Lower leg skin (tissue), 4 donors: ENCODE data around the gene STAMBPL1. TPM values are rescaled to one million over a fixed set of nuclear protein-coding genes. Genes with fewer than 3 reads are reported as not detected.

Source experiments
- DNase-seq, 2 donors: peaks; one replicate each; pipeline ENCODE4 v3.0.0-alpha.2; 2019; ENCODE audit warnings: low spot score in 2 of 2
- H3K4me3 ChIP-seq: fragments of 200-600 bp; sonication (generic); 2 replicates; pipeline ENCODE4 v1.5.1; 2017; ENCODE audit warnings: mild to moderate bottlenecking, low read depth; ENCODE audit not compliant: poor library complexity, severe bottlenecking
- POLR2A ChIP-seq, 2 donors: fragments of 450-650 bp; IDR thresholded peaks; one replicate each; pipeline ENCODE4 v1.6.1; 2016 to 2017; ENCODE audit warnings: antibody characterized with exemption in 2 of 2, mild to moderate bottlenecking in 1 of 2, moderate library complexity in 1 of 2
- WGBS, 2 donors: methylation state at CpG; one replicate each; pipeline ENCODE4 v1.1.5; 2018; 5-methylcytosine and 5-hydroxymethylcytosine counted together
- intact Hi-C: fragments of 100-400 bp; cut with DNase I; formaldehyde crosslinking; loops from one replicate; pipeline ENCODE4 v1.15.0; 2023; ENCODE audit warnings: low total_unique reads
- total RNA-seq, 4 donors: library from RNA; depleted of rRNA; stranded (reverse); fragments of >200 nt; gene quantifications; one replicate each; pipeline ENCODE4 v1.1.0, GENCODE V29; 2016
- TF ChIP-seq, protein P1 (sequence below), 3 donors: fragments of 450-650 bp; IDR thresholded peaks; one replicate each; pipeline ENCODE4 v1.5.1; 2016; ENCODE audit warnings: antibody characterized with exemption in 3 of 3, mild to moderate bottlenecking in 3 of 3, moderate library complexity in 2 of 3

The STAMBPL1 gene
- total RNA-seq, 4 donors from 2014 or later, result 6.9 to 16.2 (median 10.9) TPM

DNA sequence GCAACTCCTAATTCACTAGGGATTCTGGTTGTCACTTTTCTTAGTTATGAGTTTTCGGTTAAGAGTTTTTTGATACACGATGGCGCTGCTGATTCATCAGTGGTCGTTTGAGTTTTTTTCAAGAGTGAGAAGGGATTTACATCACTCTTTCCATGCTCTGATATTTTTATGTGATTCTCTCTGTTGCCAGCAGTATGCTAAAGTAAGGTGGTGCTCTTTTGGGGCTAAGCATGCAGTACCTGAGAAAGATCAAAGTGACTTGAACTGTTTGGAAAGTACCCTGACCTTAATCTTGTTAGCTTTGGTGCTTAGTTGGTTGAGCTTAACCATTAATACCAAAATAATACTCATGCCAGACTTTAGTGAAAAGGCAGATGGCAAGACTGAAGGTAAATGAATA lies 28.1 kb downstream of the STAMBPL1 start:
- DNase-seq, result no peak
- intact Hi-C loops, result no loop called here
- H3K4me3 ChIP-seq, result no peak overlapping the region
- TF ChIP-seq, protein P1, sequence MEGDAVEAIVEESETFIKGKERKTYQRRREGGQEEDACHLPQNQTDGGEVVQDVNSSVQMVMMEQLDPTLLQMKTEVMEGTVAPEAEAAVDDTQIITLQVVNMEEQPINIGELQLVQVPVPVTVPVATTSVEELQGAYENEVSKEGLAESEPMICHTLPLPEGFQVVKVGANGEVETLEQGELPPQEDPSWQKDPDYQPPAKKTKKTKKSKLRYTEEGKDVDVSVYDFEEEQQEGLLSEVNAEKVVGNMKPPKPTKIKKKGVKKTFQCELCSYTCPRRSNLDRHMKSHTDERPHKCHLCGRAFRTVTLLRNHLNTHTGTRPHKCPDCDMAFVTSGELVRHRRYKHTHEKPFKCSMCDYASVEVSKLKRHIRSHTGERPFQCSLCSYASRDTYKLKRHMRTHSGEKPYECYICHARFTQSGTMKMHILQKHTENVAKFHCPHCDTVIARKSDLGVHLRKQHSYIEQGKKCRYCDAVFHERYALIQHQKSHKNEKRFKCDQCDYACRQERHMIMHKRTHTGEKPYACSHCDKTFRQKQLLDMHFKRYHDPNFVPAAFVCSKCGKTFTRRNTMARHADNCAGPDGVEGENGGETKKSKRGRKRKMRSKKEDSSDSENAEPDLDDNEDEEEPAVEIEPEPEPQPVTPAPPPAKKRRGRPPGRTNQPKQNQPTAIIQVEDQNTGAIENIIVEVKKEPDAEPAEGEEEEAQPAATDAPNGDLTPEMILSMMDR (IDR thresholded peaks at IDR 0.05), result no peak
- no peak for TF ChIP-seq POLR2A (IDR thresholded peaks at IDR 0.05)
- WGBS, 2 donors, result 78 to 82% methylated on average over 4 of the region's 4 CpGs

DNA sequence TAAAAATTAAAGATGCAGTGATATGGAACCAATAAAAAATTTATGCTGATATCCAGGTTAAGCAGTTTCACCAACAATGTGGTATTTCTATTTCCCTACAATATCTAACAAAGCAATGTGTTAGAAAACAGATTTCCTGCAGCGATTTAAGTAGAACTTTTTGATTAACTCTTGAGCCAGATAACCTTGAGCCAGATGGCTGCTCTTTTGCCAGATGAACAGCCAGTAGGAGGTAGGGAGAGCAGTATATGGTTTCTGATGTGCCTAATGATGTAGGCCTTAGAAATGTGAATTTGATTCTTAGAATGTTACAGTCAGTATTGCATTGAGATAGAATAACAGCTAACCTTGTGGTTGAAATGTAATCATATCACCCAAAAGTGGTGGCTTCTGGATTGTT lies 31.1 kb downstream of the STAMBPL1 start:
- WGBS, 2 donors, result 91 to 93% methylated on average over 1 of the region's 1 CpG
- TF ChIP-seq POLR2A (IDR thresholded peaks at IDR 0.05), result no peak
- TF ChIP-seq, protein P1 (IDR thresholded peaks at IDR 0.05), result no peak
- intact Hi-C loops, result no loop called here

DNA sequence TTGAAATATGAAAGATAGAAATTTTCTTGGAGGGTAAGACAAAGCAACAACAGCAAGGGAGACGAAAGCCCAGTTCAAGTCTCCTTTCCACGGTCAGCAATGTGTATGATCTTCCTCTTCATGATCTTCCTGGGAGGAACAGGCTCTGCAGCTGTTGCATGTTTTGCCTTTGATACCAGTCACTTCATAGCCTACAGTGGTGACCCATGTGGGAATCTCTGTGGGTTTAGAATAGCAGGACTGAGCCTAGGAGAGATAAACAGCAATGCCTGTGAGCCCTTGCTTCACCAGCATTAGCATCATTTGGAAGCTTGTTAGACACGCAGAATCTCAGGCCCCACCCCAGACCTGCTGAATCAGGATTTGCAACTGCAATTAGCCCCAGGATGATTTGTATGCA lies 31.8 kb downstream of the STAMBPL1 start:
- intact Hi-C loops, result no loop called here
- H3K4me3 ChIP-seq, result no peak overlapping the region
- 86 to 95% methylated on average over 3 of the region's 3 CpGs for WGBS, 2 donors
- TF ChIP-seq POLR2A (IDR thresholded peaks at IDR 0.05), result no peak
- TF ChIP-seq, protein P1 (IDR thresholded peaks at IDR 0.05), result no peak
- no peak for DNase-seq

More for the DNA sequence above, 31.1 kb downstream of the STAMBPL1 start:
- no peak for DNase-seq
- H3K4me3 ChIP-seq, result no peak overlapping the region

DNA sequence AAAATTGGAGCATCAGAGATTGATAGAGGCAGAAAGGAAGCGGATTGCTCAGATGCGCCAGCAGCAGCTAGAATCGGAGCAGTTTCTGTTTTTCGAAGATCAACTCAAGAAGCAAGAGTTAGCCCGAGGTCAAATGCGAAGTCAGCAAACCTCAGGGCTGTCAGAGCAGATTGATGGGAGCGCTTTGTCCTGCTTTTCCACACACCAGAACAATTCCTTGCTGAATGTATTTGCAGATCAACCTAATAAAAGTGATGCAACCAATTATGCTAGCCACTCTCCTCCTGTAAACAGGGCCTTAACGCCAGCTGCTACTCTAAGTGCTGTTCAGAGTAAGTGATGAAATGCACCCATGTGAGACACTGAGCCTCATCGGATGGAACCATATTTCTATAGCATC lies 33.1 kb downstream of the STAMBPL1 start:
- no peak overlapping the region for H3K4me3 ChIP-seq
- DNase-seq, result no peak
- WGBS, 2 donors, result 71 to 82% methylated on average over 9 of the region's 9 CpGs
- TF ChIP-seq, protein P1 (IDR thresholded peaks at IDR 0.05), result no peak
- TF ChIP-seq POLR2A (IDR thresholded peaks at IDR 0.05), result no peak
- intact Hi-C loops, result no loop called here

DNA sequence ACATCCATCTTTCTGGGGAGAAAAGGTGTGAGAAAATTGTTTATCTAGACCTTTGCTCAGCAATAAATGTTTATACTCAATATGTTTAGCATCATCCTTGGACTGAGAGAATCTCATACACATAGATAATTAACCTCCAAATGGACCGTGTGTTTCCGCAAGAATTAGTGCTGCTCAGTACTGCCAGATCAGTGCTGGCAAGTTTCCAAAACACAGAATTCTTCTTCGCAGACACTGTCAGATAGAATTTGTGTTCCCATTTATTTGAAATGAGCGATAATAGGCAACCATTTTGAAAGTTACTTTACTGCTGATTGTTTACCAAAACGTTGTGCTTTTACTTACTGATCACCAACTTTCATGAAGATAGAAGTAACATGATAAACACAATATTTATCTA lies 33.7 kb downstream of the STAMBPL1 start:
- TF ChIP-seq, protein P1 (IDR thresholded peaks at IDR 0.05), result no peak
- no peak for TF ChIP-seq POLR2A (IDR thresholded peaks at IDR 0.05)
- intact Hi-C loops, result no loop called here
- DNase-seq, result no peak
- no peak overlapping the region for H3K4me3 ChIP-seq
- WGBS, 2 donors, result 68 to 72% methylated on average over 5 of the region's 5 CpGs

DNA sequence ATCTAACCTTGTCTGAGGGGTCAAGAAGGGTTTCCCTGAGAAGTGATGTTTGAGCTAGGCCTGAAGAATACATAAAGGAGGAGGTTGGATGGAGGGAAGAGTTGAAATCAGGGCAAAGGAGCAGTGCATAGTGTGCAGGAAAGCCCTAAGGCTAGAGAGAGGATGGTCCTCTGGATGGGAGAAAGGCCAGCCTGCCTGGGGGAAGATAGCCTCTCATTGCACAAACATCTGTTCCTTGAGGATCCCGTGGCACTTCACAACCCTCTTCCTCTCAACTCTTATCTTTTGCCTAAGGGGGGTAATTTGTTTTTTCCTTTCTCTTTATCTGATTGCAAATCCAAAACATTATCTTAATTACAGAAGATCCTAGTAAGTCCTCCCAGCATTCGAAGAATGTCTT lies 35.7 kb downstream of the STAMBPL1 start:
- H3K4me3 ChIP-seq, result no peak overlapping the region
- no peak for DNase-seq
- no peak for TF ChIP-seq POLR2A (IDR thresholded peaks at IDR 0.05)
- TF ChIP-seq, protein P1 (IDR thresholded peaks at IDR 0.05), result no peak
- WGBS, 2 donors, result 71 to 79% methylated on average over 2 of the region's 2 CpGs
- intact Hi-C loops, result no loop called here
